ENCODE data around the gene SSR2.

SSR2 gene

GRCh38 chr1:156020293-156021092 is at the start of gene SSR2:
SSR2 (minus strand) TSS chr1:156020951; CDS start chr1:156020167, 784 bp downstream.
- DNase-seq = peak; percentile 94

GRCh38 chr1:156070548-156070947 is 49.8 kb upstream of the SSR2 start:
- DNase-seq = peak; percentile 75

- no peak for DNase-seq
Observed at GRCh38 chr1:156069490-156070455, 49.0 kb upstream of the SSR2 start.

GRCh38 chr1:156067262-156067661 is 46.5 kb upstream of the SSR2 start:
- DNase-seq = no peak

- DNase-seq = no peak
Observed at GRCh38 chr1:156065871-156066270, 45.1 kb upstream of the SSR2 start.

- DNase-seq = no peak
Observed at GRCh38 chr1:156065212-156065611, 44.5 kb upstream of the SSR2 start.

- no peak for DNase-seq
Observed at GRCh38 chr1:156064615-156065014, 43.9 kb upstream of the SSR2 start.

- no peak for DNase-seq
Observed at GRCh38 chr1:156063997-156064285, 43.2 kb upstream of the SSR2 start.

- DNase-seq = no peak
Observed at GRCh38 chr1:156062189-156062588, 41.4 kb upstream of the SSR2 start.

- peak; percentile 72 for DNase-seq
Observed at GRCh38 chr1:156060937-156061636, 40.3 kb upstream of the SSR2 start, which contains the start of gene RAB25. RAB25 (plus strand) TSS chr1:156061160; CDS start chr1:156061401, 241 bp downstream.

GRCh38 chr1:156056326-156056849 is 35.6 kb upstream of the SSR2 start:
- DNase-seq = no peak

- no peak for DNase-seq
Observed at GRCh38 chr1:156055281-156056048, 34.7 kb upstream of the SSR2 start.

GRCh38 chr1:156054500-156055280 is 33.9 kb upstream of the SSR2 start, which contains the start of gene LAMTOR2:
LAMTOR2 (plus strand) TSS chr1:156054782; CDS start chr1:156054890, 108 bp downstream.
- DNase-seq = peak; percentile 96

- peak; percentile 67 for DNase-seq
Observed at GRCh38 chr1:156053768-156054499, 33.2 kb upstream of the SSR2 start, which contains the start of gene UBQLN4. UBQLN4 (minus strand) TSS chr1:156053798; CDS start chr1:156053701, 97 bp downstream.

- DNase-seq = peak; percentile 49
Observed at GRCh38 chr1:156052862-156053767, 32.4 kb upstream of the SSR2 start.

GRCh38 chr1:156051011-156051725 is 30.4 kb upstream of the SSR2 start:
- no peak for DNase-seq

GRCh38 chr1:156050376-156050775 is 29.6 kb upstream of the SSR2 start:
- no peak for DNase-seq

GRCh38 chr1:156048663-156049258 is 28.0 kb upstream of the SSR2 start:
- DNase-seq = no peak
